Retinal pigment epithelial cell (primary cell): Measurements from ENCODE around the gene LPCAT1.
A peak's percentile ranks its signal among the peaks of the same experiment; 100 is the strongest.
"Not testable (repeated sequence)": the region's sequence is repeated elsewhere in the genome, so short reads cannot be mapped to it uniquely, and the experiment has no call there.

ENCODE experiments used
- DNase-seq: peaks from one replicate; pipeline ENCODE4 v3.0.0-alpha.2; 2010; ENCODE audit warnings: low read depth
- H3K4me3 ChIP-seq: 2 replicates; pipeline ENCODE4 v1.5.1; 2011; ENCODE audit warnings: mild to moderate bottlenecking, low read length, control low read depth, moderate library complexity
- TF ChIP-seq, protein P1 (sequence below): conservative IDR thresholded peaks from 2 replicates; pipeline ENCODE4 v1.5.1; 2011; ENCODE audit warnings: low read depth, low read length, control low read depth, inconsistent platforms

LPCAT1 gene

GRCh38 chr5:1523793-1524480 is at the start of gene LPCAT1:
LPCAT1 (minus strand) TSS chr5:1523960; CDS start chr5:1523844, 116 bp downstream.
- TF ChIP-seq, protein P1, sequence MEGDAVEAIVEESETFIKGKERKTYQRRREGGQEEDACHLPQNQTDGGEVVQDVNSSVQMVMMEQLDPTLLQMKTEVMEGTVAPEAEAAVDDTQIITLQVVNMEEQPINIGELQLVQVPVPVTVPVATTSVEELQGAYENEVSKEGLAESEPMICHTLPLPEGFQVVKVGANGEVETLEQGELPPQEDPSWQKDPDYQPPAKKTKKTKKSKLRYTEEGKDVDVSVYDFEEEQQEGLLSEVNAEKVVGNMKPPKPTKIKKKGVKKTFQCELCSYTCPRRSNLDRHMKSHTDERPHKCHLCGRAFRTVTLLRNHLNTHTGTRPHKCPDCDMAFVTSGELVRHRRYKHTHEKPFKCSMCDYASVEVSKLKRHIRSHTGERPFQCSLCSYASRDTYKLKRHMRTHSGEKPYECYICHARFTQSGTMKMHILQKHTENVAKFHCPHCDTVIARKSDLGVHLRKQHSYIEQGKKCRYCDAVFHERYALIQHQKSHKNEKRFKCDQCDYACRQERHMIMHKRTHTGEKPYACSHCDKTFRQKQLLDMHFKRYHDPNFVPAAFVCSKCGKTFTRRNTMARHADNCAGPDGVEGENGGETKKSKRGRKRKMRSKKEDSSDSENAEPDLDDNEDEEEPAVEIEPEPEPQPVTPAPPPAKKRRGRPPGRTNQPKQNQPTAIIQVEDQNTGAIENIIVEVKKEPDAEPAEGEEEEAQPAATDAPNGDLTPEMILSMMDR: no peak

GRCh38 chr5:1571875-1572274 is 48.1 kb upstream of the LPCAT1 start:
- not testable (repeated sequence) for DNase-seq, H3K4me3 ChIP-seq

More at GRCh38 chr5:1523793-1524480, at the start of gene LPCAT1:
- DNase-seq: no peak
- H3K4me3 ChIP-seq: peak within 1 kb of the TSS; percentile 57

GRCh38 chr5:1570975-1571374 is 47.2 kb upstream of the LPCAT1 start:
- TF ChIP-seq, protein P1: no peak
- DNase-seq: no peak

GRCh38 chr5:1568201-1568979 is 44.6 kb upstream of the LPCAT1 start:
- TF ChIP-seq, protein P1: no peak
- no peak overlapping the region for H3K4me3 ChIP-seq
- DNase-seq: peak; percentile 81

More at GRCh38 chr5:1570975-1571374, 47.2 kb upstream of the LPCAT1 start:
- H3K4me3 ChIP-seq: no peak overlapping the region

DNA sequence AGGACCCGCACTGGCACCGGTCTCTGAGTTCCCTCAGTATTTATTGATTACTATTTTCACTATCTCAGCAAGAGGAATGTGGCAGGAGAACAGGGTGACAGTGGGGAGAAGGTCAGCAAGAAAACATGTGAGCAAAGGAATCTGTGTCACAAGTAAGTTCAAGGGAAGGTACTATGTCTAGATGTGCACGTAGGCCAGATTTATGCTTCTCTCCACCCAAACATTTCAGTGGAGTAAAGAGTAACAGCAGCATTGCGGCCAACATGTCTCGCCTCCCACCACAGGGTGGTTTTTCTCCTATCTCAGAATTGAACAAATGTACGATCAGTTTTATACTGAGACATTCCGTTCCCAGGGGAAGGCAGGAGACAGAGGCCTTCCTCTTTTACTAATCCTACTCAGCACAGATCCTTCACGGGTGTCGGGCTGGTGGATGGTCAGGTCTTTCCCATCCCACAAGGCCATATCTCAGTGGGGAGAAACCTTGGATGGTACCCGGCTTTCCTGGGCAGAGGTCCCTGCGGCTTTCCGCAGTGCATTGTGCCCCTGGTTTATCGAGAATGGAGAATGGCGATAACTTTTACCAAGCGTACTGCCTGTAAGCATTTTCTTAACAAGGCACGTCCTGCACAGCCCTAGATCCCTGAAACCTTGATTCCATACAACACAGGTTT is 43.9 kb upstream of the LPCAT1 start:
- not testable (repeated sequence) for H3K4me3 ChIP-seq, DNase-seq

GRCh38 chr5:1565737-1566734 is 42.3 kb upstream of the LPCAT1 start:
- H3K4me3 ChIP-seq: no peak overlapping the region
- no peak for DNase-seq
- TF ChIP-seq, protein P1: no peak

DNA sequence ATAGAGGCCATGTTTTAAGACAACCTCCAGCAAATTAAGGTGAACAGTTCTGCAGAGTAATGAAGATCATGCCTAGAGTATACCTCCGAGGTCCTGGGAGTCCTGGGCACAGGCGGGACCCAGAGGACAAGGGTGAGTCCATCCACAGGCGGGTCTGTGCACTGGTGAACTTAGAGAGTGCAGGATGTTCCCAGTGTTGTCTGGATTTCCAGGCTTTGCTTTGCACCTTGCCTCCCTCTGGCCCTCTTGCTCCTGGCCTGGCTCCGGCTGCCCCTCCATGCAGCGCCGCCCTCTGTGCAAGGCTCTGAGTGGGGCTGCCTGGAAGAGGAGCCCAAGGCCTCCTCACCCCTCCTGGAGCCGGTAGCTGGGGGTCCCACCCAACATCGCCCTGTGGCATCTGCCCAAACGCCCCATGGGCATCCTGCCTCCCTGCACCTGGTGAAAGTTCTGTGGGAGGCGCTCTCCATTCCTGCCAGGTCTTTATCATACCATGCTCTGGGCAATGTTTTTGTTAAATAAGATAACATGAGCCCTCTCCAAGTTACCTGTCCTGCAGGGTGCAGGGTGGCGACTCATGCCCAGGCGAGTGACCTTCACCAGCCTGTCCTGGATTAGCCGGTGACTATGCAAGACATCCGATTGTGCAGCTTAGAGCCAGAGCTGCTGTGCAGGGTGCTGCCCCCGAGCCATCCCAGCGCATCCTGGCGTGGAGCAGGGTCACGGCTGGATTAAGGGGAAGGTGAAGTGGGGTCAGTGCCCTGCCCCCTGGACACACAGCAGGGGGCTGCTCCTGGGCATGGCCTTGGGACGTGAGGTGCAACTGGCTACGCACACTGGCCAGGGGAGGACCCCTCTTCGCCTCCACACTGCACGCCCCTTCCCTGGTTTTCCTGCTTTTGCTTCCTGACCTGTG is 41.3 kb upstream of the LPCAT1 start:
- no peak overlapping the region for H3K4me3 ChIP-seq
- no peak for DNase-seq
- TF ChIP-seq, protein P1: no peak
